ENCODE measurements around the gene CXCL16. TPM values are rescaled to one million over a fixed set of nuclear protein-coding genes. Genes with fewer than 3 reads are reported as not detected.

The CXCL16 gene
- total and polyA plus RNA-seq, 2 of the 13 experiments (the other 11 are each of a cell fraction or from before 2014, with no cell fraction given): 9.4 to 101 TPM

- TF ChIP-seq KDM2A (CRISPR knock-in tag; IDR thresholded peaks at IDR 0.05; ENCODE audit: borderline replicate concordance, low read depth): no peak
- TF ChIP-seq AHR (CRISPR knock-in tag; IDR thresholded peaks at IDR 0.05): no peak; the same call in 1 of the 2 replicates
- peak; percentile 40; the same call in 1 of the 2 replicates for TF ChIP-seq ZNF740 (CRISPR knock-in tag; IDR thresholded peaks at IDR 0.05)
- peak; percentile 90 for TF ChIP-seq MEIS2 (CRISPR knock-in tag; IDR thresholded peaks at IDR 0.05)
- TF ChIP-seq ZNF263 (CRISPR knock-in tag; IDR thresholded peaks at IDR 0.05): peak; percentile 86
- no peak for TF ChIP-seq ZNF577 (CRISPR knock-in tag; IDR thresholded peaks at IDR 0.05; ENCODE audit: borderline replicate concordance, low read depth)
- peak; percentile 54; the same call in 1 of the 2 replicates for TF ChIP-seq ZNF281 (CRISPR knock-in tag; IDR thresholded peaks at IDR 0.05; ENCODE audit: borderline replicate concordance)
- peak; percentile 53; the same call in 1 of the 2 replicates for TF ChIP-seq NCOA5 (CRISPR knock-in tag; IDR thresholded peaks at IDR 0.05)
- peak; percentile 83 for TF ChIP-seq HNF4G (IDR thresholded peaks at IDR 0.05; ENCODE audit: borderline replicate concordance, low read depth, low read length)
- TF ChIP-seq HNF4G (CRISPR knock-in tag; IDR thresholded peaks at IDR 0.05; ENCODE audit: borderline replicate concordance, low read depth): peak; percentile 88; the same call in 1 of the 2 replicates
- no peak for TF ChIP-seq AFF4 (CRISPR knock-in tag; IDR thresholded peaks at IDR 0.05)
- TF ChIP-seq NFRKB (IDR thresholded peaks at IDR 0.05): no peak
- TF ChIP-seq MTA3 (CRISPR knock-in tag; IDR thresholded peaks at IDR 0.05): no peak
- peak; percentile 61; the same call in 1 of the 2 replicates for TF ChIP-seq ZBTB7A (CRISPR knock-in tag; IDR thresholded peaks at IDR 0.05)
- no peak for TF ChIP-seq ZNF276 (CRISPR knock-in tag; IDR thresholded peaks at IDR 0.05; ENCODE audit: low read depth)
- no peak for TF ChIP-seq ZNF773 (CRISPR knock-in tag; IDR thresholded peaks at IDR 0.05; ENCODE audit: borderline replicate concordance)
- TF ChIP-seq GZF1 (CRISPR knock-in tag; IDR thresholded peaks at IDR 0.05): no peak
- TF ChIP-seq HNRNPH1 (optimal IDR thresholded peaks at IDR 0.05; ENCODE audit: low read depth, low read length): no peak
- no peak for TF ChIP-seq LBX2 (CRISPR knock-in tag; IDR thresholded peaks at IDR 0.05; ENCODE audit: borderline replicate concordance)
- TF ChIP-seq ZNF121 (CRISPR knock-in tag; IDR thresholded peaks at IDR 0.05): peak; percentile 55; the same call in 1 of the 2 replicates
- no peak for TF ChIP-seq JUNB (CRISPR knock-in tag; IDR thresholded peaks at IDR 0.05; ENCODE audit: borderline replicate concordance)
Measured at GRCh38 chr17:4771519-4772234, 31.9 kb upstream of the CXCL16 start, which contains the start of gene TM4SF5 (continued).

Measured in HepG2 (cell line).